Measurements from ENCODE around the gene SUN5. TPM values are rescaled to one million over a fixed set of nuclear protein-coding genes. Genes with fewer than 3 reads are reported as not detected.

The SUN5 gene
- total RNA-seq, 1 donor from 2014 or later, result not detected

DNA sequence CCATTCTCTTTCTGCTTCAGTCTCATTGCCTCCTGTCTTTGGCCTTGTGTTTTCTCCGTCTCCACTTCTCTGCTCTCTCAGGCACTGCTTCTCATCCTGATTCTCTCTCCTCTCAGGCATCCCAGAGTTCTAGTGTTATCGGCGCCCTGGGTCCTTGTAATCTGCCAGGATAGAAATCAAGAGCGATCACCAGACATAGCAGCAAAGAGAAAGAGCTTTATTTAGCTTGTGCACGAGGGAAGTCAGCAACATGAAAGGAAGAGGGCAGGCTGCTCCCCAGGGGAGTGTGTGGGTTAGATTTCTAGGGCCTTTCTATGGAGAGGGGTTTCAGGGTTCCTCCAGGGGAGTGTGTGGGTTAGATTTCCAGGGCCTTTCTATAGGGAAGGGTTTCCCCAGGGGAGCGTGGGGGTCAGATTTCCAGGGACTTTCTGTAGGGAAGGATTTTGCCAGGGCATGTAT is 32.5 kb downstream of the SUN5 start:
- ChIA-PET CTCF (interaction anchor here (1.6 kb wide), 1 partner anchor 125 kb away, joined by 4 read pairs; no protein-coding TSS in a partner anchor), POLR2A (interaction anchor here (0.6 to 1.6 kb wide), 8 partner anchors 10 to 1022 kb away, joined by 3 to 18 read pairs (median 4); partner anchors contain the start of genes MAPRE1 and RALY)
- TF ChIP-seq, protein P1, sequence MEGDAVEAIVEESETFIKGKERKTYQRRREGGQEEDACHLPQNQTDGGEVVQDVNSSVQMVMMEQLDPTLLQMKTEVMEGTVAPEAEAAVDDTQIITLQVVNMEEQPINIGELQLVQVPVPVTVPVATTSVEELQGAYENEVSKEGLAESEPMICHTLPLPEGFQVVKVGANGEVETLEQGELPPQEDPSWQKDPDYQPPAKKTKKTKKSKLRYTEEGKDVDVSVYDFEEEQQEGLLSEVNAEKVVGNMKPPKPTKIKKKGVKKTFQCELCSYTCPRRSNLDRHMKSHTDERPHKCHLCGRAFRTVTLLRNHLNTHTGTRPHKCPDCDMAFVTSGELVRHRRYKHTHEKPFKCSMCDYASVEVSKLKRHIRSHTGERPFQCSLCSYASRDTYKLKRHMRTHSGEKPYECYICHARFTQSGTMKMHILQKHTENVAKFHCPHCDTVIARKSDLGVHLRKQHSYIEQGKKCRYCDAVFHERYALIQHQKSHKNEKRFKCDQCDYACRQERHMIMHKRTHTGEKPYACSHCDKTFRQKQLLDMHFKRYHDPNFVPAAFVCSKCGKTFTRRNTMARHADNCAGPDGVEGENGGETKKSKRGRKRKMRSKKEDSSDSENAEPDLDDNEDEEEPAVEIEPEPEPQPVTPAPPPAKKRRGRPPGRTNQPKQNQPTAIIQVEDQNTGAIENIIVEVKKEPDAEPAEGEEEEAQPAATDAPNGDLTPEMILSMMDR (IDR thresholded peaks at IDR 0.05), result no peak
- DNase-seq (peak; percentile 55), ATAC-seq (ENCODE audit: low read depth) (peak; percentile 50)
- no peak overlapping the region for H3K4me3 Mint-ChIP-seq
- H3K36me3 Mint-ChIP-seq (ENCODE audit: low read depth), result no peaks in the 10 kb centered on the region
- peaks cover 2% of the 10 kb centered on the region for H3K9me3 Mint-ChIP-seq
- no peak overlapping the region for H3K27ac Mint-ChIP-seq
- intact Hi-C loops (cut with micrococcal nuclease), result loop anchor here (1.0 to 5.0 kb wide), 6 partner anchors 21 to 1546 kb away; partner anchors contain the start of genes BPIFB2, DNMT3B, DYNLRB1 and PLAGL2
- no peaks in the 10 kb centered on the region for H3K27me3 Mint-ChIP-seq
- peaks cover 26% of the 10 kb centered on the region for H3K4me1 Mint-ChIP-seq

DNA sequence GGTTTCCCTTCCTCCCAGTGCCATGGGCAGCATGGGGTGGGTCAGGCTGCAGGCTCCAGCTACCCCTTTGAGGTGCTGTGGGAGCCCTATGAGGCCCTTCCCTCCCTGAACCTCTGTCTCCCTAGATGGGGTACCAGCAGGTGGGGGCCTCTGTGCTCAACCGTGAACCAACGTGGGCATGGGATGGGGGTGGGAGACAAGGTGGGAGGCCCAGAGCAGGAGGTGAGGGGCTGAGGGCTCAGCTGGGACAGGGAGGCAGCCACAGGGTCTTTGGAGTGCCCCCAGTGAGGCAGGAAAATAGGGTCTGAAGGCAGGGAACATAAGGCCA is 33.3 kb downstream of the SUN5 start:
- Mint-ChIP-seq H3K4me1 (peaks cover 32% of the 10 kb centered on the region), H3K36me3 (ENCODE audit: low read depth) (no peaks in the 10 kb centered on the region)
- POLR2A ChIA-PET, result interaction anchor here (0.9 to 1.3 kb wide), 2 partner anchors 21 to 1142 kb away, joined by 3 to 4 read pairs; partner anchors contain the start of gene EIF2S2

DNA sequence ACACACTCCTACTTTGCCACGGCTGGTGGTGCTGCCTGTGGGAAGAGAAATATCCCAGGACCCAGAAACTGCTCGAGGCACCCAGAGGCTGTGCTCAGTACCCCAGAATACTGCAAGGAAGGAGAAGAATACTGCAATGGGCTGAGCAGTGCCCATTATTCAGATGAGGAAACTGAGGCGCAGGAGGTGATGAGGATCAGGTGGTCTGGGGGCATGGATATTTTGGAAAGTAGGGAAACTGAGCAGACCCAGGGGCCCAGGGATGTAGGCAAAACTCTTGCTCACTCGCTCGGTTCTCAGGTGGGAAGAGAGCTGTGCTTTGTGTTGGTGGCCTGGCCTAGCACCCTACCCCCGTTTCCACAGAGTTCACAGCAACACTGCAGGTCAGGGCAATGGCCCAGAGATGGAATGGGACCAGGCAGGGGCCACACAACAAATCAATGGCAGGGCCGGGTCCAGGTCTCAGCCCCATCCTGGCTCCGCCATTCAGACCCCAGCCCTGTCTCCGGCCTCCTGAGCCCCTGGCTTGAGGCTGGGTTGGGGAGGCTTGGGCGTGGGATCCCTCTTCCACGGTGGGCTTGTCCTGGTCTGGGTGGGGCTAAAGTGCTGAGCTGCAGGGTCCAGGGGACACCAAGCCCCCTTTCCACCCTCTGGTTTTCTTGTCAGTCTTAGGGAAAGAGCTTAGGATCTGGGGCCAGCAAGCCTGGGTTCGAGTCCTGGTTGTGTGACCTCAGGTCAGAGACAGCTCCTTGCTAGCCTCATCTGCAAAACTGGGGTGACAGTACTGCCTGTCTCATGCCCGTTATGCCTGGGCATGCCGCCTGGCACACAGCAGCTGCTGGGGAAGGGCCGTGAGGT is 33.9 kb downstream of the SUN5 start:
- Mint-ChIP-seq H3K4me3 (no peak overlapping the region), H3K27me3 (no peaks in the 10 kb centered on the region), H3K9me3 (peaks cover 2% of the 10 kb centered on the region), H3K27ac (peak overlapping the region; percentile 83), H3K4me1 (peaks cover 32% of the 10 kb centered on the region), H3K36me3 (ENCODE audit: low read depth) (no peaks in the 10 kb centered on the region)
- ChIA-PET CTCF (no interaction called here), POLR2A (interaction anchor here (0.9 to 1.3 kb wide), 2 partner anchors 21 to 1142 kb away, joined by 3 to 4 read pairs; partner anchors contain the start of gene EIF2S2)
- no peak for ATAC-seq (ENCODE audit: low read depth)
- no peak for DNase-seq
- TF ChIP-seq, protein P1 (IDR thresholded peaks at IDR 0.05), result no peak
- intact Hi-C loops (cut with micrococcal nuclease), result loop anchor here (5.0 kb wide), 3 partner anchors 37 to 1547 kb away; partner anchors contain the start of genes BPIFB2, DYNLRB1, PLAGL2 and POFUT1

More for the DNA sequence above, 33.3 kb downstream of the SUN5 start:
- DNase-seq (no peak), ATAC-seq (ENCODE audit: low read depth) (no peak)
- Mint-ChIP-seq H3K27me3 (no peaks in the 10 kb centered on the region), H3K27ac (no peak overlapping the region), H3K4me3 (no peak overlapping the region), H3K9me3 (peaks cover 2% of the 10 kb centered on the region)
- TF ChIP-seq, protein P1 (IDR thresholded peaks at IDR 0.05), result no peak
- intact Hi-C loops (cut with micrococcal nuclease), result loop anchor here (5.0 kb wide), 3 partner anchors 36 to 1546 kb away; partner anchors contain the start of genes BPIFB2, DYNLRB1, PLAGL2 and POFUT1
- CTCF ChIA-PET, result no interaction called here

DNA sequence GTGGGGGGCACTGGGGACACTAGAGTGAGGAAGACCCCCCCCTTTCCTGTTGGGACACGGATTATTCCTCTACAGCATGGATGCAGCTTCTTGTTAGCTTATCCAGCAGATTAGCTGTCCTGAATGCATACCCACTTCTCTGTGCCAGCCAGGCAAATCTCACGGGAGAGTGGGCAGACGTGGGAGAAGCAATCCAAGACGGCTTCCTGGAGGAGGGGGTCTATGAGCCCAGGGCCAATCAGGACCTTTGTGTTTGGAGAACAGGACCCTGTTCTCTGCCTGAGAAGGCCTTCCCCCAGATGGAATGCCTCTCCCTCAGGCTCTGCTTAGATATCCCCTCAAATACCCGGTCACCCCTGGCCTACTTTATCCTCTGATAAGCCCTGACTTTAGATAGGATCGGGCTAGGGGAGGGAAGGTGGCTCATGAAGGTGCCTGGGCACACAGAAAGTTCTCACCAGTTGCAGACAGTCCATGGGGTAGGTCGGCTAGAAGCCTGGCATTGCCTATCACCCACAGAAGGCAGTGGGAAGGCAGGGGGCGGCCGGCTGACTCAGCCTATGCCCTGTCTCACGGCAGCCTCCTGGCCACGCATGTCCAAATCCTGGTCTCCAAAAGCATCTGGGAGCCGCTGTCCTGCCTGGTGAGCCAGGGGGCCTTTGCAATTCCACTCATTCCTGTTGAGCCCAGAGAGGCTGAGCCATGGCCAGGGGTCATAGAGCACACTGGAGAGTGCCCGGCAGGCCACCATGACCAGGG is 34.7 kb downstream of the SUN5 start:
- Mint-ChIP-seq H3K4me1 (peaks cover 29% of the 10 kb centered on the region), H3K4me3 (no peak overlapping the region), H3K36me3 (ENCODE audit: low read depth) (no peaks in the 10 kb centered on the region), H3K9me3 (peaks cover 2% of the 10 kb centered on the region), H3K27ac (peak overlapping the region; percentile 83), H3K27me3 (no peaks in the 10 kb centered on the region)
- CTCF ChIA-PET, result no interaction called here
- DNase-seq, result no peak
- TF ChIP-seq, protein P1 (IDR thresholded peaks at IDR 0.05), result no peak
- intact Hi-C loops (cut with micrococcal nuclease), result loop anchor here (5.0 kb wide), 3 partner anchors 38 to 1548 kb away; partner anchors contain the start of genes BPIFB2, DYNLRB1, PLAGL2 and POFUT1
- no peak for ATAC-seq (ENCODE audit: low read depth)
- POLR2A ChIA-PET, result interaction anchor here (1.3 kb wide), 1 partner anchor 22 kb away, joined by 4 read pairs; no protein-coding TSS in a partner anchor
